WTC11 (cell line): ENCODE results near the gene ABCB8. TPM values are rescaled to one million over a fixed set of nuclear protein-coding genes. Genes with fewer than 3 reads are reported as not detected.

Source experiments
- ATAC-seq: fragments of 200-7000 bp; cut with Tn5 transposase; 2 replicates; pipeline ENCODE4 v1.10.0; 2021; ENCODE audit warnings: mild to moderate bottlenecking, moderate library complexity
- CTCF ChIA-PET: fragments of 300-600 bp; sonication (Branson Sonifier 250); formaldehyde crosslinking; loops from one replicate; lab custom pipeline; 2021; ENCODE audit warnings: antibody characterized with exemption; lab: Charles Lee
- POLR2A ChIA-PET: fragments of 350-600 bp; sonication (Branson Sonifier 250); formaldehyde crosslinking; loops from one replicate; lab custom pipeline; 2021; ENCODE audit warnings: antibody characterized with exemption; lab: Charles Lee
- DNase-seq: peaks from one replicate; pipeline ENCODE4 v3.0.0; 2021; ENCODE audit warnings: low spot score
- H3K27ac Mint-ChIP-seq: 2 replicates; pipeline ENCODE4 v1.8.0; 2021; ENCODE audit warnings: mixed read lengths
- H3K27me3 Mint-ChIP-seq: 2 replicates; pipeline ENCODE4 v1.8.0; 2021; ENCODE audit warnings: low read depth, mild to moderate bottlenecking, moderate library complexity, mixed read lengths
- H3K36me3 Mint-ChIP-seq: 2 replicates; pipeline ENCODE4 v1.8.0; 2021; ENCODE audit warnings: mixed read lengths
- H3K4me1 Mint-ChIP-seq: 2 replicates; pipeline ENCODE4 v1.8.0; 2022; ENCODE audit warnings: mixed read lengths
- H3K4me3 Mint-ChIP-seq: 2 replicates; pipeline ENCODE4 v1.8.0; 2021; ENCODE audit warnings: mild to moderate bottlenecking, moderate library complexity, mixed read lengths
- H3K9me3 Mint-ChIP-seq: 2 replicates; pipeline ENCODE4 v1.8.0; 2021; ENCODE audit warnings: mixed read lengths
- ATF1 ChIP-seq: sonication (generic); formaldehyde crosslinking; IDR thresholded peaks from 2 replicates; pipeline ENCODE4 v1.8.1; 2023; ENCODE audit warnings: mild to moderate bottlenecking, moderate library complexity, missing genetic modification reagents
- ATF3 ChIP-seq: sonication (generic); formaldehyde crosslinking; conservative IDR thresholded peaks from 2 replicates; pipeline ENCODE4 v1.8.1; 2022; ENCODE audit warnings: mild to moderate bottlenecking, missing genetic modification reagents
- CBFB ChIP-seq: sonication (generic); formaldehyde crosslinking; IDR thresholded peaks from 2 replicates; pipeline ENCODE4 v1.8.1; 2022; ENCODE audit warnings: mild to moderate bottlenecking, low read depth, missing genetic modification reagents
- CDX4 ChIP-seq: fragments of 250-450 bp; sonication (Bioruptor Pico); IDR thresholded peaks from 2 replicates; pipeline ENCODE4 v1.9.0; 2021; ENCODE audit warnings: moderate library complexity, mild to moderate bottlenecking, inconsistent platforms, borderline replicate concordance
- CREB1 ChIP-seq: sonication (generic); formaldehyde crosslinking; IDR thresholded peaks from 2 replicates; pipeline ENCODE4 v1.8.0; 2023; ENCODE audit warnings: mild to moderate bottlenecking, missing genetic modification reagents
- CTCF ChIP-seq: fragments of 200-600 bp; IDR thresholded peaks from 2 replicates; pipeline ENCODE4 v1.8.0; 2022; ENCODE audit warnings: antibody characterized with exemption
- ERG ChIP-seq: fragments of 250-450 bp; sonication (Bioruptor Pico); IDR thresholded peaks from 2 replicates; pipeline ENCODE4 v1.8.0; 2021; ENCODE audit warnings: mild to moderate bottlenecking
- FOXP4 ChIP-seq: sonication (generic); formaldehyde crosslinking; IDR thresholded peaks from 2 replicates; pipeline ENCODE4 v1.8.0; 2022; ENCODE audit warnings: mild to moderate bottlenecking, missing genetic modification reagents
- GTF2I ChIP-seq: fragments of 250-450 bp; sonication (Bioruptor Pico); conservative IDR thresholded peaks from 2 replicates; pipeline ENCODE4 v1.4.0; 2021; ENCODE audit warnings: mild to moderate bottlenecking
- IRF1 ChIP-seq: sonication (generic); formaldehyde crosslinking; IDR thresholded peaks from 2 replicates; pipeline ENCODE4 v1.8.0; 2023; ENCODE audit warnings: missing genetic modification reagents
- JAZF1 ChIP-seq: fragments of 250-450 bp; sonication (Bioruptor Pico); IDR thresholded peaks from 2 replicates; pipeline ENCODE4 v1.9.0; 2021; ENCODE audit warnings: moderate library complexity, mild to moderate bottlenecking, inconsistent platforms
- NFE2L1 ChIP-seq: sonication (generic); formaldehyde crosslinking; IDR thresholded peaks from 2 replicates; pipeline ENCODE4 v1.8.1; 2023; ENCODE audit warnings: missing genetic modification reagents
- SP1 ChIP-seq: sonication (generic); formaldehyde crosslinking; conservative IDR thresholded peaks from 2 replicates; pipeline ENCODE4 v1.8.1; 2022; ENCODE audit warnings: missing genetic modification reagents
- TEAD1 ChIP-seq: sonication (generic); formaldehyde crosslinking; IDR thresholded peaks from 2 replicates; pipeline ENCODE4 v1.8.0; 2022; ENCODE audit warnings: mild to moderate bottlenecking, missing genetic modification reagents
- ZNF121 ChIP-seq: sonication (generic); formaldehyde crosslinking; IDR thresholded peaks from 2 replicates; pipeline ENCODE4 v1.8.0; 2023; ENCODE audit warnings: missing genetic modification reagents
- ZNF263 ChIP-seq: sonication (generic); formaldehyde crosslinking; IDR thresholded peaks from 2 replicates; pipeline ENCODE4 v1.8.1; 2022; ENCODE audit warnings: low read depth, mild to moderate bottlenecking, moderate library complexity, missing genetic modification reagents
- total RNA-seq: library from RNA; stranded (reverse); gene quantifications from 3 replicates; pipeline ENCODE4 v1.2.3, GENCODE V29; 2021

ABCB8 gene
- total RNA-seq, 1 experiment from 2014 or later, result 35.9 TPM

GRCh38 chr7:151019130-151019447 is 9.2 kb upstream of the ABCB8 start (continued):
- TF ChIP-seq TEAD1 (CRISPR knock-in tag), result no peak

GRCh38 chr7:151020231-151020630 is 8.0 kb upstream of the ABCB8 start:
- peaks cover 73% of the 10 kb centered on the region for H3K27me3 Mint-ChIP-seq

More at GRCh38 chr7:151020231-151020630, 8.0 kb upstream of the ABCB8 start:
- ChIA-PET CTCF (interaction anchor here (1.0 to 6.3 kb wide), 12 partner anchors 7 to 105 kb away, joined by 3 to 112 read pairs (median 26); partner anchors contain the start of genes ABCB8, CDK5 and NOS3), POLR2A (no interaction called here)
- TF ChIP-seq CDX4 (CRISPR knock-in tag) (no peak), ERG (CRISPR knock-in tag) (no peak), FOXP4 (no peak), SP1 (CRISPR knock-in tag) (no peak), ATF1 (CRISPR knock-in tag) (no peak), CREB1 (CRISPR knock-in tag) (no peak), CBFB (CRISPR knock-in tag) (no peak), ZNF263 (CRISPR knock-in tag) (peak; percentile 59), CTCF (no peak), ATF3 (no peak), NFE2L1 (no peak), JAZF1 (CRISPR knock-in tag) (no peak), GTF2I (CRISPR knock-in tag) (no peak), ZNF121 (peak; percentile 90), IRF1 (CRISPR knock-in tag) (no peak)
- Mint-ChIP-seq H3K9me3 (no peaks in the 10 kb centered on the region), H3K27ac (no peak overlapping the region), H3K4me1 (peaks cover 34% of the 10 kb centered on the region), H3K36me3 (no peaks in the 10 kb centered on the region), H3K4me3 (no peak overlapping the region)
- ATAC-seq (peak; percentile 29), DNase-seq (no peak)
